WERI-Rb-1 (cell line): Measurements from ENCODE around the gene GPR17.

Source experiments
- DNase-seq: peaks from one replicate; pipeline ENCODE4 v3.0.0-alpha.2; 2020
- H3K27ac ChIP-seq: fragments of 250-450 bp; sonication (Bioruptor Pico); 2 replicates; pipeline ENCODE4 v1.5.1; 2020; ENCODE audit warnings: mild to moderate bottlenecking, moderate library complexity
- H3K27me3 ChIP-seq: fragments of 250-450 bp; sonication (Bioruptor Pico); 2 replicates; pipeline ENCODE4 v1.5.1; 2021; ENCODE audit warnings: mild to moderate bottlenecking, low read depth, moderate library complexity; ENCODE audit not compliant: insufficient read depth, severe bottlenecking
- H3K36me3 ChIP-seq: fragments of 250-450 bp; sonication (Bioruptor Pico); 2 replicates; pipeline ENCODE4 v1.5.1; 2020; ENCODE audit warnings: mild to moderate bottlenecking, moderate library complexity
- H3K4me3 ChIP-seq: 2 replicates; pipeline ENCODE4 v1.5.1; 2011; ENCODE audit warnings: low read depth, mild to moderate bottlenecking, control low read depth, low read length
- H3K9me3 ChIP-seq: fragments of 250-450 bp; sonication (Bioruptor Pico); 2 replicates; pipeline ENCODE4 v1.5.1; 2021; ENCODE audit warnings: mild to moderate bottlenecking, moderate library complexity; ENCODE audit not compliant: severe bottlenecking
- TF ChIP-seq, protein P1 (sequence below): IDR thresholded peaks from 2 replicates; pipeline ENCODE4 v1.5.1; 2011; ENCODE audit warnings: low read depth, mild to moderate bottlenecking, control low read depth, inconsistent platforms, low read length

Gene GPR17

DNA sequence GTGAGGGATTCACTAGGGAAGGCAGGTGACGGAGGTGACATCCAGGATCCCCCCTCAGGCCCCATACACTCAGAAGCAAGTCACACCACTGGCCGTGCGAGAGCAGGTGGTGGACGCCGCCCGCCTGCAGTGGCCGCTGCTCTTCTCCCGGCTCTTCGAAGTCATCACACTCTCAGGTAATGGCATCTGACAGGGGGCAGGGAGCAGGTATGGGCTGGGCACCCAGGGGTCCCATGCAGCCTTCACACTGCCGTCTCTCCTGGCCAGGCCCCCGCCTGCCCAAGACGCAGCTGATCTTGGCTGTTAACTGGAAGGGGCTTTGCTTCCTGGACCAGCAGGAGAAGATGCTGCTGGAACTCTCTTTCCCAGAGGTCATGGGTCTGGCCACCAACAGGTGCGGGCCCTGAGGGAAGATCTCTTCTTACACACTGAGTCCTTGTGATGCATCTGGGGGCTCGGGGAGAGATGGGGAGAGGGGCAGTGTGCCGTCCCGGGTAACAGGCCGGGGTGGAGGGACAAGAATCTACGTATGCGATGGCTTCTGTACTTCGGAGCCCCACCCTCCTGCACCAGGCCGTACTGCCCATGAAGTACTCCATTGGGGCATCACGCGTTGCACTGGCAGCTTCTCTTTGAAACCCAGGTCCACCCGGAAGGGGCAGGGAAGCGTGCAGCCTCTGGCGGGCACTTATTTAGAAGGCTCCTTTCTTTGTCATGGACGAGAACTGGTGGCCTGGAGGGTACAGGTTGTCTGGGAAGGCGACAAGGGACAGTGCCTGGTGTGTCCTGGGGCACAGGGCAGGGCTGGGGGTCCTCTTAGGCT is 18.8 kb upstream of the GPR17 start:
- H3K9me3 ChIP-seq: no peaks in the 10 kb centered on the region
- TF ChIP-seq, protein P1, sequence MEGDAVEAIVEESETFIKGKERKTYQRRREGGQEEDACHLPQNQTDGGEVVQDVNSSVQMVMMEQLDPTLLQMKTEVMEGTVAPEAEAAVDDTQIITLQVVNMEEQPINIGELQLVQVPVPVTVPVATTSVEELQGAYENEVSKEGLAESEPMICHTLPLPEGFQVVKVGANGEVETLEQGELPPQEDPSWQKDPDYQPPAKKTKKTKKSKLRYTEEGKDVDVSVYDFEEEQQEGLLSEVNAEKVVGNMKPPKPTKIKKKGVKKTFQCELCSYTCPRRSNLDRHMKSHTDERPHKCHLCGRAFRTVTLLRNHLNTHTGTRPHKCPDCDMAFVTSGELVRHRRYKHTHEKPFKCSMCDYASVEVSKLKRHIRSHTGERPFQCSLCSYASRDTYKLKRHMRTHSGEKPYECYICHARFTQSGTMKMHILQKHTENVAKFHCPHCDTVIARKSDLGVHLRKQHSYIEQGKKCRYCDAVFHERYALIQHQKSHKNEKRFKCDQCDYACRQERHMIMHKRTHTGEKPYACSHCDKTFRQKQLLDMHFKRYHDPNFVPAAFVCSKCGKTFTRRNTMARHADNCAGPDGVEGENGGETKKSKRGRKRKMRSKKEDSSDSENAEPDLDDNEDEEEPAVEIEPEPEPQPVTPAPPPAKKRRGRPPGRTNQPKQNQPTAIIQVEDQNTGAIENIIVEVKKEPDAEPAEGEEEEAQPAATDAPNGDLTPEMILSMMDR: no peak
- DNase-seq: no peak
- H3K4me3 ChIP-seq: no peak overlapping the region
- H3K36me3 ChIP-seq: no peaks in the 10 kb centered on the region
- H3K27ac ChIP-seq: no peak overlapping the region
- no peaks in the 10 kb centered on the region for H3K27me3 ChIP-seq

DNA sequence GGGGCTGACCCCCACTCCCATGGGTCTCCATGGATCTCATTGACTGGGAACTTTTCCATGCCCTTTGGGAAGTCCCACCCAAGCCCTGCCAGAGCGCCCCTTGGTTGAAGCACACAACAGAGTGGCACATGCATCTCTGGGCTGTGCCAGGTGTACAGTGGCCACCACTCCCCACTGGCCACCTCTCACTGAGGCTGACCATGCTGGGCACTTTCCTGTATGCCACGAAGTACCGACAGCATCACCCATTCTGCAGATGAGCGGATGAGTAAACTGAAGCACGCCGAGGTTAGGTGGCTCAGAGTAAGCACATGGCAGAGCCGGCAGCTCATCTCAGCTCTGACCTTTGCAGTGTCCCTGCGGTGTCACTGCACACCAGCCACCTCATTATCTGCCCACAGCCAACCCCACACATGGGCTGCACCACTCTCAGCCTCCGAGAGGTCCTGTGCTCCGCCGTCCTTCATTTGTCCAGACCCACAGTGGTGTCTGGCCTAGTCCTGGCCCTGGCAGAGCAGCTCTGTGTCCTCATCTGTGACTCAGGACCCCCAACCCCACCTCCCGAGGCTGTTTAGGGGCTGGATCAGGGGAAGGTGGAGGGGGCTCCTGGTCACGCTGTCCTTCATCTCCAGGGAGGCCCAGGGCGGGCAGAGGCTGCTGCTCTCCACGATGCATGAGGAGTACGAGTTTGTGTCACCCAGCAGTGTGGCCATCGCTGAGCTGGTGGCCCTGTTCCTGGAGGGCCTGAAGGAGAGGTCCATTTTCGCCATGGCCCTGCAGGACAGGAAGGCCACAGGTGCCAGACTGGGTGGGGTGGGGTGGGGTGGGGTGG is 18.0 kb upstream of the GPR17 start:
- TF ChIP-seq, protein P1: no peak
- no peak overlapping the region for H3K4me3 ChIP-seq
- H3K27me3 ChIP-seq: no peaks in the 10 kb centered on the region
- no peak for DNase-seq
- no peak overlapping the region for H3K27ac ChIP-seq
- no peaks in the 10 kb centered on the region for H3K36me3 ChIP-seq
- no peaks in the 10 kb centered on the region for H3K9me3 ChIP-seq

DNA sequence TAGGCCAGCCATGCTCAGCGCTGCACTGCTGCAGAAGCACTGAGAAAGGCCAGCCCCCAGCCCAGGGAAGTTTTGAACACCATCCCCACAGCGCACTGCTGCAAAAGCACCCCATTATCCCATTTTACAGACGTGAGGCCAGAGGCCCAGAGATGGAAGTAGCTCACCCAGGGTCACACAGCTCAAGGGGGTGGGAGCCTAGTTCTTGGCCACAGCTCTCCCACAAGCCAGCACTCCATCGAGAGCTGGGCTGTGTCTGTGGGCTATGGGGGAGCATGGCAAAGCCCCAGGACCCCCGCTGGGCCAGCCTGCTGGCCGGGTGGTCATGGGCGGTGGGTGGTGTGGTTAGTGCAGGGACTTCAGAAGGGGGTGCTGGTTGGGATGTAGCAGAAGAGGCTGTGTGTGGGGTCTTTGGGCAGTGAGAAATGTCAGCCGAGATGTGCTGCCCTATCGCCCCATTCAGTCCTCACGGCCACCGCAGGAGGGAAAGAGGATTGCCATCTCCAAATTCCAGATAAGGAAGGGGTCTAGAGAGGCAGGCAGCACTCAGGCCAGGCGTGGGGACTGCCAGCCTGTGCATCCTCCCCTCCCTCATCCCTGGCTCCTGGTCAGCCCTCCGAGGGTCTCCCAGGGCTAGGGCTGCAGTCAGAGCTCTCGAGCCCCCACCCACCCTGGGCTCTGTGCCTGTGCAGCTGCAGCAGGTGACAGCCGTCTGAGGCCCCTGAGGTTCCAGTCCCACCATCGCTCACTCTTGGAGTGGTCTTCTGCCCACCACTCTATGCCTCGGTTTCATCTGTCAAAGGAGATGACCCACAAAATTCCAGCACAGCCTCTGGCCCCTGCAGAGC is 17.0 kb upstream of the GPR17 start:
- no peaks in the 10 kb centered on the region for H3K27me3 ChIP-seq
- H3K4me3 ChIP-seq: no peak overlapping the region
- no peak overlapping the region for H3K27ac ChIP-seq
- TF ChIP-seq, protein P1: no peak
- H3K36me3 ChIP-seq: no peaks in the 10 kb centered on the region
- H3K9me3 ChIP-seq: no peaks in the 10 kb centered on the region
- no peak for DNase-seq

DNA sequence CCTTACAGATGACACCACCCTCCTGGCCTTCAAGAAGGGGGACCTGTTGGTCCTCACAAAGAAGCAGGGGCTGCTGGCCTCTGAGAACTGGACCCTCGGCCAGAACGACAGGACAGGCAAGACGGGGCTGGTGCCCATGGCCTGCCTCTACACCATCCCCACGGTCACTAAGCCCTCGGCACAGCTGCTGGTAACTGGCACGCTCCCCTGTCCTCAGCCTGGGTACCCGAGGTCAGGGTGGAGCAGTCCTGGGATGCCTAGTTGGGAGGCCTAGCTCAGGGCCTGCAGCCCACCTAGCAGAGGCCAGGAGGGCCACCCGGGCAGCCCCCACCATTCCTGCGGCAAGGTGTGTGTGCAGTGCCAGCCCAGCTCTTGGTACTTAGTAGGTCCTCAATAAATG is 16.3 kb upstream of the GPR17 start:
- Histone ChIP-seq H3K4me3 (no peak overlapping the region), H3K27me3 (no peaks in the 10 kb centered on the region)
- TF ChIP-seq, protein P1: no peak

DNA sequence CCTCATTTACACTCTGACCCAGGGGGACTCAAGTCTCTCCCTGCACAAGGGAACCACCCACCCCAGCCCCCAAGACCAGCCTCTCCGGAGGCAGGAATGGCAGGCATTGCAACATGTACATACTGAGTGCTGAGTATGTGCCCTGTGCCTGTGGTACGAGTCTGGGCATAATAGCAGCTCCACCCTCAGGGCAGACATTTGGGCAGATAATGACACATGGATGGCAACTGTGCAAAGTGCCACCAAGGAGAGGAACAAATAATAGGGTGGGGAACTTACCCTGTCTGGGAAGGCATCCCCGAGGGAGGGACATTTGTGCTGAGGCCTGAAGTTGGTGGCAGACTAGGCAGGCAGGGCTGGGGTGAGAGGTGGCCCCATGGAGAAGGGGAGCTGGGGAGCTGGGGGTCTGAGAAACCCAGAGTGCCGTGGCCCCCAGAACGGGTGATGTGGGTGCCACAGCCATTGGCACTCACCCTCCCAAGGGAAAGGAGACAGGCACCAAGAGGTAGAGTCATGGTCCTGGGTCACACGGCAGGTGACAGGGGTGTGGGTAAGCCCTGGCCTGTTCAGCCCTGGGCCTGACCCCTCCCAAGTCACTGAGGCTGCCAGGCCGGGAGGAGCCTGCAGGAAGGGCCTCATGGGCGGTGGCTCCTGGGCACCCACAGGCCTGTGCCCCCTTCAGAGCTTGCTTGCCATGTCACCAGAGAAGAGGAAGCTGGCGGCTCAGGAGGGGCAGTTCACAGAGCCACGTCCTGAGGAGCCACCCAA is 15.7 kb upstream of the GPR17 start:
- Histone ChIP-seq H3K27me3 (no peaks in the 10 kb centered on the region), H3K27ac (no peak overlapping the region)

More for the DNA sequence above, 16.3 kb upstream of the GPR17 start:
- no peak for DNase-seq
- H3K36me3 ChIP-seq: no peaks in the 10 kb centered on the region
- H3K9me3 ChIP-seq: no peaks in the 10 kb centered on the region
- H3K27ac ChIP-seq: no peak overlapping the region

More for the DNA sequence above, 15.7 kb upstream of the GPR17 start:
- Histone ChIP-seq H3K36me3 (no peaks in the 10 kb centered on the region), H3K4me3 (no peak overlapping the region), H3K9me3 (no peaks in the 10 kb centered on the region)
- DNase-seq: no peak
- TF ChIP-seq, protein P1: no peak
